A673 (cell line): ENCODE measurements around the gene NEK6. TPM values are rescaled to one million over a fixed set of nuclear protein-coding genes. Genes with fewer than 3 reads are reported as not detected.

Experiments used
- BruUV-seq: library from RNA; stranded (reverse); fragments of 400-500 nt; replicated peaks from 2 replicates; lab custom pipeline; 2021; lab: Mats Ljungman, UMichigan
- CTCF ChIA-PET: fragments of 300-600 bp; sonication (Branson Sonifier 250); formaldehyde crosslinking; loops from one replicate; lab custom pipeline; 2022; ENCODE audit warnings: antibody characterized with exemption; lab: Charles Lee
- POLR2A ChIA-PET: fragments of 300-600 bp; sonication (Branson Sonifier 250); formaldehyde crosslinking; loops from one replicate; lab custom pipeline; 2022; ENCODE audit warnings: antibody characterized with exemption; ENCODE audit not compliant: low non-redundant PET; lab: Charles Lee
- DNase-seq: peaks from one replicate; pipeline ENCODE4 v3.0.0-alpha.2; 2015; ENCODE audit warnings: low spot score
- H3K27ac ChIP-seq: fragments of 200-600 bp; sonication (generic); 2 replicates; pipeline ENCODE4 v1.5.1; 2016; ENCODE audit warnings: mixed run types, low read depth, mild to moderate bottlenecking, mixed read lengths, antibody characterized with exemption, low read length; ENCODE audit not compliant: poor library complexity, severe bottlenecking
- H3K27me3 ChIP-seq: fragments of 200-600 bp; sonication (generic); replicated peaks from 2 replicates; pipeline ENCODE4 v1.6.1; 2017; ENCODE audit warnings: mixed run types, low read depth, mild to moderate bottlenecking, mixed read lengths, antibody characterized with exemption, low read length; ENCODE audit not compliant: insufficient read depth, poor library complexity
- H3K36me3 ChIP-seq: fragments of 200-600 bp; sonication (generic); 2 replicates; pipeline ENCODE4 v1.6.1; 2016; ENCODE audit warnings: mixed run types, mild to moderate bottlenecking, mixed read lengths, antibody characterized with exemption, low read length; ENCODE audit not compliant: insufficient read depth, poor library complexity, severe bottlenecking
- H3K4me1 ChIP-seq: fragments of 200-600 bp; sonication (generic); 2 replicates; pipeline ENCODE4 v1.6.1; 2017; ENCODE audit warnings: mixed run types, mild to moderate bottlenecking, mixed read lengths, antibody characterized with exemption, low read length; ENCODE audit not compliant: insufficient read depth, poor library complexity, severe bottlenecking
- H3K4me3 ChIP-seq: fragments of 200-600 bp; sonication (generic); 2 replicates; pipeline ENCODE4 v1.5.1; 2016; ENCODE audit warnings: low read depth, mixed run types, mild to moderate bottlenecking, mixed read lengths, low read length; ENCODE audit not compliant: poor library complexity, severe bottlenecking
- H3K9me3 ChIP-seq: fragments of 200-600 bp; sonication (generic); 2 replicates; pipeline ENCODE4 v1.6.1; 2016; ENCODE audit warnings: mixed run types, low read depth, mild to moderate bottlenecking, mixed read lengths, antibody characterized with exemption, low read length; ENCODE audit not compliant: poor library complexity, severe bottlenecking
- CTCF ChIP-seq: fragments of 300-800, 200-600 bp; sonication (generic); conservative IDR thresholded peaks from 2 replicates; pipeline ENCODE4 v1.5.1; 2017; ENCODE audit warnings: low read depth, mild to moderate bottlenecking, antibody characterized with exemption, low read length, moderate library complexity, mixed read lengths
- EZH2 ChIP-seq: fragments of 200-600 bp; sonication (generic); IDR thresholded peaks from 2 replicates; pipeline ENCODE4 v1.6.1; 2017; ENCODE audit warnings: borderline replicate concordance, low read depth, mild to moderate bottlenecking, mixed read lengths, antibody characterized with exemption, low read length; ENCODE audit not compliant: poor library complexity, severe bottlenecking
- intact Hi-C: fragments of 100-400 bp; cut with micrococcal nuclease; formaldehyde crosslinking; loops from one replicate; pipeline ENCODE4 v1.10.0; 2022; ENCODE audit not compliant: unreplicated experiment
- total RNA-seq: library from RNA; stranded (reverse); gene quantifications from 2 replicates; pipeline ENCODE4 v1.2.3, GENCODE V29; 2021

Gene NEK6
- total RNA-seq, 1 experiment from 2014 or later: 23.3 TPM

- TF ChIP-seq CTCF (no peak), EZH2 (no peak)
- no peaks in the 10 kb centered on the region for H3K36me3 ChIP-seq
- no peaks in the 10 kb centered on the region for H3K27me3 ChIP-seq
- DNase-seq: no peak
- peaks cover 30% of the 10 kb centered on the region for H3K4me1 ChIP-seq
- no peak overlapping the region for H3K4me3 ChIP-seq
- CTCF ChIA-PET: interaction anchor here (0.5 to 1.6 kb wide), 2 partner anchors 92 to 166 kb away, joined by 4 to 7 read pairs; no protein-coding TSS in a partner anchor
- no TSS peak for BruUV-seq
- POLR2A ChIA-PET: no interaction called here
- H3K27ac ChIP-seq: peak overlapping the region; percentile 64
- H3K9me3 ChIP-seq: no peaks in the 10 kb centered on the region
- intact Hi-C loops: loop anchor here (10.0 kb wide), 1 partner anchor 168 kb away; no protein-coding TSS in a partner anchor
Measured at GRCh38 chr9:124292696-124293593, 35.2 kb downstream of the NEK6 start.

- peak; percentile 55 for TF ChIP-seq CTCF
- no peak for TF ChIP-seq EZH2
- CTCF ChIA-PET: interaction anchor here (1.6 kb wide), 1 partner anchor 167 kb away, joined by 4 read pairs; no protein-coding TSS in a partner anchor
- peak; percentile 25 for DNase-seq
- Histone ChIP-seq H3K4me1 (peaks cover 30% of the 10 kb centered on the region), H3K27ac (no peak overlapping the region), H3K4me3 (no peak overlapping the region), H3K27me3 (no peaks in the 10 kb centered on the region), H3K36me3 (no peaks in the 10 kb centered on the region), H3K9me3 (no peaks in the 10 kb centered on the region)
- intact Hi-C loops: loop anchor here (10.0 kb wide), 1 partner anchor 169 kb away; no protein-coding TSS in a partner anchor
- POLR2A ChIA-PET: interaction anchor here (0.6 kb wide), 1 partner anchor 41 kb away, joined by 3 read pairs; no protein-coding TSS in a partner anchor
- no TSS peak for BruUV-seq
Measured at GRCh38 chr9:124293718-124294506, 36.2 kb downstream of the NEK6 start.

GRCh38 chr9:124295159-124295794, 37.5 kb downstream of the NEK6 start:
- Histone ChIP-seq H3K36me3 (no peaks in the 10 kb centered on the region), H3K4me1 (peaks cover 30% of the 10 kb centered on the region), H3K9me3 (no peaks in the 10 kb centered on the region), H3K27me3 (no peaks in the 10 kb centered on the region), H3K27ac (no peak overlapping the region), H3K4me3 (no peak overlapping the region)
- TF ChIP-seq EZH2 (no peak), CTCF (no peak)
- no peak for DNase-seq
- ChIA-PET CTCF (no interaction called here), POLR2A (no interaction called here)
- intact Hi-C loops: loop anchor here (10.0 kb wide), 1 partner anchor 170 kb away; no protein-coding TSS in a partner anchor
- no TSS peak for BruUV-seq
